ENCODE measurements around the gene OR52H1.

DNA sequence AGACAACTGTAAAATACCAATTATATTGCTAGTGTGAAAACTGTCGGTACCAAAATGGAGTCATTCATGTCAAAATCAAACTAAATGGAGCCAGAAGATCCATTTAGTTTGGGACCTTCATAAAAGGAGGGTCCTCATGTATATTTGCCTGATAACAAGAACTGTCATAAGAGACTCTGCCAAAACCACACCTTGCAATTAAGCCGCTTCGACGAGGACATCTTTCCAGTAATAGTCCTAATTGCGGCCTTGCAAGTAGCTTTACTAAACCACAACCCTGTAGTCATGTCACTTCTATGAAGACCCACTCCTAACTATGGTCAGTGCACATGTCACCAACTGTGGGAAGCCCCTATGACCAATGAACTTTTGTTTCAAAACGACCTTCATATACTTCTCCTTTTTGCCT, 47.9 kb downstream of the OR52H1 start:
- TF ChIP-seq, protein P1, sequence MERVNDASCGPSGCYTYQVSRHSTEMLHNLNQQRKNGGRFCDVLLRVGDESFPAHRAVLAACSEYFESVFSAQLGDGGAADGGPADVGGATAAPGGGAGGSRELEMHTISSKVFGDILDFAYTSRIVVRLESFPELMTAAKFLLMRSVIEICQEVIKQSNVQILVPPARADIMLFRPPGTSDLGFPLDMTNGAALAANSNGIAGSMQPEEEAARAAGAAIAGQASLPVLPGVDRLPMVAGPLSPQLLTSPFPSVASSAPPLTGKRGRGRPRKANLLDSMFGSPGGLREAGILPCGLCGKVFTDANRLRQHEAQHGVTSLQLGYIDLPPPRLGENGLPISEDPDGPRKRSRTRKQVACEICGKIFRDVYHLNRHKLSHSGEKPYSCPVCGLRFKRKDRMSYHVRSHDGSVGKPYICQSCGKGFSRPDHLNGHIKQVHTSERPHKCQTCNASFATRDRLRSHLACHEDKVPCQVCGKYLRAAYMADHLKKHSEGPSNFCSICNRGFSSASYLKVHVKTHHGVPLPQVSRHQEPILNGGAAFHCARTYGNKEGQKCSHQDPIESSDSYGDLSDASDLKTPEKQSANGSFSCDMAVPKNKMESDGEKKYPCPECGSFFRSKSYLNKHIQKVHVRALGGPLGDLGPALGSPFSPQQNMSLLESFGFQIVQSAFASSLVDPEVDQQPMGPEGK (CRISPR knock-in tag; IDR thresholded peaks at IDR 0.05; ENCODE audit: borderline replicate concordance): no peak
- TF ChIP-seq ZFP30 (CRISPR knock-in tag; IDR thresholded peaks at IDR 0.05) (no peak), BACH2 (CRISPR knock-in tag; IDR thresholded peaks at IDR 0.05; ENCODE audit: borderline replicate concordance) (no peak), ARNTL (CRISPR knock-in tag; IDR thresholded peaks at IDR 0.05; ENCODE audit: borderline replicate concordance, low read depth) (no peak), ISL1 (CRISPR knock-in tag; IDR thresholded peaks at IDR 0.05) (no peak), RARB (CRISPR knock-in tag; IDR thresholded peaks at IDR 0.05) (no peak)
- TF ChIP-seq, protein P2, sequence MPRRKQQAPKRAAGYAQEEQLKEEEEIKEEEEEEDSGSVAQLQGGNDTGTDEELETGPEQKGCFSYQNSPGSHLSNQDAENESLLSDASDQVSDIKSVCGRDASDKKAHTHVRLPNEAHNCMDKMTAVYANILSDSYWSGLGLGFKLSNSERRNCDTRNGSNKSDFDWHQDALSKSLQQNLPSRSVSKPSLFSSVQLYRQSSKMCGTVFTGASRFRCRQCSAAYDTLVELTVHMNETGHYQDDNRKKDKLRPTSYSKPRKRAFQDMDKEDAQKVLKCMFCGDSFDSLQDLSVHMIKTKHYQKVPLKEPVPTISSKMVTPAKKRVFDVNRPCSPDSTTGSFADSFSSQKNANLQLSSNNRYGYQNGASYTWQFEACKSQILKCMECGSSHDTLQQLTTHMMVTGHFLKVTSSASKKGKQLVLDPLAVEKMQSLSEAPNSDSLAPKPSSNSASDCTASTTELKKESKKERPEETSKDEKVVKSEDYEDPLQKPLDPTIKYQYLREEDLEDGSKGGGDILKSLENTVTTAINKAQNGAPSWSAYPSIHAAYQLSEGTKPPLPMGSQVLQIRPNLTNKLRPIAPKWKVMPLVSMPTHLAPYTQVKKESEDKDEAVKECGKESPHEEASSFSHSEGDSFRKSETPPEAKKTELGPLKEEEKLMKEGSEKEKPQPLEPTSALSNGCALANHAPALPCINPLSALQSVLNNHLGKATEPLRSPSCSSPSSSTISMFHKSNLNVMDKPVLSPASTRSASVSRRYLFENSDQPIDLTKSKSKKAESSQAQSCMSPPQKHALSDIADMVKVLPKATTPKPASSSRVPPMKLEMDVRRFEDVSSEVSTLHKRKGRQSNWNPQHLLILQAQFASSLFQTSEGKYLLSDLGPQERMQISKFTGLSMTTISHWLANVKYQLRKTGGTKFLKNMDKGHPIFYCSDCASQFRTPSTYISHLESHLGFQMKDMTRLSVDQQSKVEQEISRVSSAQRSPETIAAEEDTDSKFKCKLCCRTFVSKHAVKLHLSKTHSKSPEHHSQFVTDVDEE (CRISPR knock-in tag; IDR thresholded peaks at IDR 0.05): no peak
- TF ChIP-seq, protein P3, sequence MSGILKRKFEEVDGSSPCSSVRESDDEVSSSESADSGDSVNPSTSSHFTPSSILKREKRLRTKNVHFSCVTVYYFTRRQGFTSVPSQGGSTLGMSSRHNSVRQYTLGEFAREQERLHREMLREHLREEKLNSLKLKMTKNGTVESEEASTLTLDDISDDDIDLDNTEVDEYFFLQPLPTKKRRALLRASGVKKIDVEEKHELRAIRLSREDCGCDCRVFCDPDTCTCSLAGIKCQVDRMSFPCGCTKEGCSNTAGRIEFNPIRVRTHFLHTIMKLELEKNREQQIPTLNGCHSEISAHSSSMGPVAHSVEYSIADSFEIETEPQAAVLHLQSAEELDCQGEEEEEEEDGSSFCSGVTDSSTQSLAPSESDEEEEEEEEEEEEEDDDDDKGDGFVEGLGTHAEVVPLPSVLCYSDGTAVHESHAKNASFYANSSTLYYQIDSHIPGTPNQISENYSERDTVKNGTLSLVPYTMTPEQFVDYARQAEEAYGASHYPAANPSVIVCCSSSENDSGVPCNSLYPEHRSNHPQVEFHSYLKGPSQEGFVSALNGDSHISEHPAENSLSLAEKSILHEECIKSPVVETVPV (CRISPR knock-in tag; IDR thresholded peaks at IDR 0.05): no peak

Measured in SK-N-SH treated with all-trans-retinoic acid at 6 μM for 48 hours (cell line).